ENCODE results near the gene OBSCN.
"Not testable (repeated sequence)": the region's sequence is repeated elsewhere in the genome, so short reads cannot be mapped to it uniquely, and the experiment has no call there.

OBSCN gene

GRCh38 chr1:228184152-228184551 is 23.7 kb upstream of the OBSCN start:
- no peaks in the 10 kb centered on the region for H3K9me3 ChIP-seq
- no peak for TF ChIP-seq CTCF (IDR thresholded peaks at IDR 0.05; ENCODE audit: low read depth, low read length)
- no peak overlapping the region for H3K4me3 ChIP-seq (ENCODE audit: low read depth, low read length)
- H3K27me3 ChIP-seq, result no peaks in the 10 kb centered on the region
- H3K4me1 ChIP-seq, result peaks cover 11% of the 10 kb centered on the region
- no peaks in the 10 kb centered on the region for H3K36me3 ChIP-seq
- no peak for DNase-seq

GRCh38 chr1:228185641-228185965 is 22.2 kb upstream of the OBSCN start:
- H3K4me1 ChIP-seq, result peaks cover 6% of the 10 kb centered on the region
- no peaks in the 10 kb centered on the region for H3K9me3 ChIP-seq
- TF ChIP-seq CTCF (IDR thresholded peaks at IDR 0.05; ENCODE audit: low read depth, low read length), result no peak
- DNase-seq, result no peak
- no peaks in the 10 kb centered on the region for H3K36me3 ChIP-seq
- H3K4me3 ChIP-seq (ENCODE audit: low read depth, low read length), result no peak overlapping the region
- H3K27me3 ChIP-seq, result no peaks in the 10 kb centered on the region

- DNase-seq, result not testable (repeated sequence)
Measured at GRCh38 chr1:228188249-228188648, 19.6 kb upstream of the OBSCN start.

GRCh38 chr1:228190182-228190581 is 17.7 kb upstream of the OBSCN start:
- no peaks in the 10 kb centered on the region for H3K27me3 ChIP-seq
- no peak for DNase-seq
- TF ChIP-seq CTCF (IDR thresholded peaks at IDR 0.05; ENCODE audit: low read depth, low read length), result no peak
- no peaks in the 10 kb centered on the region for H3K36me3 ChIP-seq
- no peak overlapping the region for H3K4me3 ChIP-seq (ENCODE audit: low read depth, low read length)
- H3K4me1 ChIP-seq, result no peaks in the 10 kb centered on the region
- H3K9me3 ChIP-seq, result no peaks in the 10 kb centered on the region

More at GRCh38 chr1:228188249-228188648, 19.6 kb upstream of the OBSCN start:
- H3K4me3 ChIP-seq (ENCODE audit: low read depth, low read length); H3K4me1 ChIP-seq; H3K36me3 ChIP-seq; H3K9me3 ChIP-seq; H3K27me3 ChIP-seq: not testable (repeated sequence)

GRCh38 chr1:228190778-228191177 is 17.1 kb upstream of the OBSCN start:
- Histone ChIP-seq H3K36me3 (no peaks in the 10 kb centered on the region), H3K4me1 (no peaks in the 10 kb centered on the region), H3K4me3 (ENCODE audit: low read depth, low read length) (no peak overlapping the region), H3K9me3 (no peaks in the 10 kb centered on the region), H3K27me3 (no peaks in the 10 kb centered on the region)
- DNase-seq, result no peak
- TF ChIP-seq CTCF (IDR thresholded peaks at IDR 0.05; ENCODE audit: low read depth, low read length), result no peak

- no peaks in the 10 kb centered on the region for H3K4me1 ChIP-seq
- H3K36me3 ChIP-seq, result no peaks in the 10 kb centered on the region
- H3K4me3 ChIP-seq (ENCODE audit: low read depth, low read length), result no peak overlapping the region
- H3K9me3 ChIP-seq, result peaks cover 5% of the 10 kb centered on the region; the same call in 1 of the 2 replicates
- no peak for TF ChIP-seq CTCF (IDR thresholded peaks at IDR 0.05; ENCODE audit: low read depth, low read length)
- no peaks in the 10 kb centered on the region for H3K27me3 ChIP-seq
- DNase-seq, result no peak
Measured at GRCh38 chr1:228194436-228194835, 13.4 kb upstream of the OBSCN start.
